Activated T-cell treated with anti-CD3 and anti-CD28 coated beads, Interleukin-2, amount 50 U/mL, for 24 hours (primary cell): Measurements from ENCODE around the gene MEIKIN.
"Not testable (repeated sequence)": the region's sequence is repeated elsewhere in the genome, so short reads cannot be mapped to it uniquely, and the experiment has no call there.

ENCODE experiments used
- DNase-seq: peaks from one replicate; pipeline ENCODE4 v3.0.0-alpha.2; 2020
- H3K27ac Mint-ChIP-seq: 2 replicates; pipeline ENCODE4 v1.8.0; 2020; ENCODE audit warnings: mild to moderate bottlenecking, mixed read lengths
- H3K27me3 Mint-ChIP-seq: 2 replicates; pipeline ENCODE4 v1.8.0; 2020; ENCODE audit warnings: mixed read lengths
- H3K36me3 Mint-ChIP-seq: 2 replicates; pipeline ENCODE4 v1.8.0; 2020; ENCODE audit warnings: low read depth, mixed read lengths
- H3K4me1 Mint-ChIP-seq: 2 replicates; pipeline ENCODE4 v1.8.0; 2020; ENCODE audit warnings: low read depth, mixed read lengths
- H3K4me3 Mint-ChIP-seq: 2 replicates; pipeline ENCODE4 v1.8.0; 2020; ENCODE audit warnings: mild to moderate bottlenecking, moderate library complexity, mixed read lengths
- H3K9me3 Mint-ChIP-seq: 2 replicates; pipeline ENCODE4 v1.8.0; 2020; ENCODE audit warnings: mixed read lengths

Gene MEIKIN

DNA sequence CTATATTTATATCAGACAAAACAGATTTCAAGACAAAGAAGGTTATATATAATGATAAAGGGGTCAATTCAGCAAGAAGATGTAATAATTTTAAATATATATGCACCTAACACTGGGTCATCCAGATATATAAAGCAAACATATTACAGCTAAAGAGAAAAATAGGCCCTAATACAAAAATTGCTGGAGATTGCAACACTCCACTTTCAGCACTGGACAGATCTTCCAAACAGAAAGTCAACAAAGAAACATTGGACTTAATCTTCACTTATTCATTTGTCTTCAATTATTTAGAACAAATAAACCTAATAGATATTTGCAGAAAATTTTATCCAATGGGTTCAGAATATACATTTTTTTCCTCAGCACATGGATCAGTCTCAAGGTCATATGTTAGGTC lies 45.8 kb downstream of the MEIKIN start:
- DNase-seq, result no peak
- peaks cover 54% of the 10 kb centered on the region for H3K9me3 Mint-ChIP-seq
- peaks cover 8% of the 10 kb centered on the region for H3K27me3 Mint-ChIP-seq
- no peak overlapping the region for H3K4me3 Mint-ChIP-seq
- H3K27ac Mint-ChIP-seq, result no peak overlapping the region
- peaks cover 17% of the 10 kb centered on the region for H3K4me1 Mint-ChIP-seq
- H3K36me3 Mint-ChIP-seq, result peaks cover 23% of the 10 kb centered on the region

- H3K9me3 Mint-ChIP-seq, result no peaks in the 10 kb centered on the region
- no peak for DNase-seq
- H3K27ac Mint-ChIP-seq, result no peak overlapping the region
- H3K36me3 Mint-ChIP-seq, result no peaks in the 10 kb centered on the region
- no peak overlapping the region for H3K4me3 Mint-ChIP-seq
- no peaks in the 10 kb centered on the region for H3K4me1 Mint-ChIP-seq
- no peaks in the 10 kb centered on the region for H3K27me3 Mint-ChIP-seq
These were observed 61.5 kb downstream of the MEIKIN start for GRCh38 chr5:131883984-131884383.

GRCh38 chr5:131879705-131880104 lies 65.8 kb downstream of the MEIKIN start:
- H3K4me3 Mint-ChIP-seq, result no peak overlapping the region
- no peaks in the 10 kb centered on the region for H3K36me3 Mint-ChIP-seq
- H3K27me3 Mint-ChIP-seq, result no peaks in the 10 kb centered on the region
- H3K9me3 Mint-ChIP-seq, result peaks cover 3% of the 10 kb centered on the region
- H3K27ac Mint-ChIP-seq, result no peak overlapping the region
- DNase-seq, result no peak
- H3K4me1 Mint-ChIP-seq, result no peaks in the 10 kb centered on the region

DNA sequence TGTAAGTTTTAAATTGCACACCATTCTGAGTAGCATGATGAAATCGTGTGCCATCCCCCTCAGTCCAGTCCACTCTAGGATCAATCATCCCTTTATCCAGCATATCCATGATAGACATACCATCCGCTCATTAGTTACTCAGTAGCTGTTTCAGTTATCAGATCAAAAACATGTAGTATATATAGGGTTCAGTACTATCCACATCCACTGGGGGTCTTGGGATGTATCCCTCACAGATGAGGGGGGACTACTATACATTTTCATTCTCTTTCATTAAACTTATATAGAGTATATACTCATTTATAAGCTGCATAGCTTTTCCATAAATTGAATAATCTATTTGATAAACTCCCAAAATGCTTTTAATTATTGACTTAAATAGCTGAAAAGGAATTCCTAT lies 67.6 kb downstream of the MEIKIN start:
- H3K27ac Mint-ChIP-seq, result no peak overlapping the region
- no peak for DNase-seq
- peaks cover 3% of the 10 kb centered on the region for H3K9me3 Mint-ChIP-seq
- H3K4me3 Mint-ChIP-seq, result no peak overlapping the region
- H3K27me3 Mint-ChIP-seq, result no peaks in the 10 kb centered on the region
- H3K36me3 Mint-ChIP-seq, result no peaks in the 10 kb centered on the region
- H3K4me1 Mint-ChIP-seq, result no peaks in the 10 kb centered on the region

DNA sequence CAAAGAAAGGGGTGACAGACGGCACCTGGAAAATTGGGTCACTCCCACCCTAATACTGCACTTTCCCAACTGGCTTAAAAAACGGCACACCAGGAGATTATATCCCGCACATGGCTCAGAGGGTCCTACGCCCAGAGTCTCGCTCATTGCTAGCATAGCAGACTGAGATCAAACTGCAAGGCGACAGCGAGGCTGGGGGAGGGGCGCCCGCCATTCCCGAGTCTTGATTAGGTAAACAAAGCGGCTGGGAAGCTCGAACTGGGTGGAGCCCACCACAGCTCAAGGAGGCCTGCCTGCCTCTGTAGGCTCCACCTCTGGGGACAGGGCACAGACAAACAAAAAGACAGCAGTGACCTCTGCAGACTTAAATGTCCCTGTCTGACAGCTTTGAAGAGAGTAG lies 74.2 kb downstream of the MEIKIN start:
- not testable (repeated sequence) for DNase-seq, H3K27me3 Mint-ChIP-seq, H3K36me3 Mint-ChIP-seq, H3K4me3 Mint-ChIP-seq, H3K27ac Mint-ChIP-seq, H3K4me1 Mint-ChIP-seq
- peaks cover 20% of the 10 kb centered on the region for H3K9me3 Mint-ChIP-seq

GRCh38 chr5:131867524-131867923 lies 77.9 kb downstream of the MEIKIN start:
- Mint-ChIP-seq H3K27ac (no peak overlapping the region), H3K4me1 (no peaks in the 10 kb centered on the region), H3K9me3 (peaks cover 45% of the 10 kb centered on the region), H3K27me3 (no peaks in the 10 kb centered on the region), H3K36me3 (peaks cover 6% of the 10 kb centered on the region), H3K4me3 (no peak overlapping the region)
- DNase-seq, result no peak

- DNase-seq, result no peak
- Mint-ChIP-seq H3K4me3 (no peak overlapping the region), H3K27me3 (no peaks in the 10 kb centered on the region), H3K4me1 (no peaks in the 10 kb centered on the region), H3K27ac (no peak overlapping the region), H3K36me3 (peaks cover 6% of the 10 kb centered on the region), H3K9me3 (peaks cover 47% of the 10 kb centered on the region)
These were observed 81.8 kb downstream of the MEIKIN start for GRCh38 chr5:131863700-131864099.

DNA sequence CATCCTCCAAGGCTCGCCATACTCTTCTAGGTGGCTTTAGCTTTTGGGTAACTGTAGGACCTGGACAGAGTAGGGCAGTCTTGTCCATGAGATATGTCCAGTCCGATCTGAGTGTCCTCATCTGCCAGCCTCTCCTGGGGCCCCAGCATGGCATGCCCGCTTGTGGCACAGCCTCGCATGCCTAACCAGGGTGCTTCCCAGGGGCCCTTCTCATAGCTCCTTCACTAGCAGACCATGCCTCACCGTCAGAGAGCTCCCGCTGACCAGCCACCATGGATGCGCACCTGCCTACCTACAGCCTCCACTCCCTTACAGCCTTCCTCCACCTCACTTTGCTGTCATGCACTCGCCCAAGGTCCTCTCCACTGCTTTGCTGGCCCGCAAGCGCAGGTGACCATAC lies 88.1 kb downstream of the MEIKIN start:
- H3K9me3 Mint-ChIP-seq, result peaks cover 2% of the 10 kb centered on the region
- H3K36me3 Mint-ChIP-seq, result no peaks in the 10 kb centered on the region
- H3K27ac Mint-ChIP-seq, result no peak overlapping the region
- no peak overlapping the region for H3K4me3 Mint-ChIP-seq
- no peaks in the 10 kb centered on the region for H3K27me3 Mint-ChIP-seq
- H3K4me1 Mint-ChIP-seq, result peaks cover 14% of the 10 kb centered on the region
- no peak for DNase-seq

DNA sequence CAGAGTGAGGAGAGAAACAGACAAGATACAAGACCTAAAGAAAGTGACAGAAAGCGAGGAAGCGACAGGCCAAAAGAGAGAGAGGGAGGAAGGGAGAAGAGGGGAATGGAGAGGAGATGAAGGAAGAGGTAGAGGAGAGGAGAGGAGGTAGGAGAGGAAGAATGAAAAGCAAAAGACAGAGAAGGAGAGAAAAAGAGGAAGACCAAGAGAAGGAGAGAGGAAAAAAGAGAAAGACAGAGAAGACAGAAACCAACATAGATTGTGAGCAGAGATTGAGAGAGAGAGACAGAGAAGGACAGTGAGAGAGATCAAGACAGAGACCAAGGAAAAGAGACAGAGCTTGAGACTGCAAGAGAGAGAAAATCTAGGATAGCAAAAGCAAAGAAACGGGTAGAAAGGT lies 90.0 kb downstream of the MEIKIN start:
- no peaks in the 10 kb centered on the region for H3K27me3 Mint-ChIP-seq
- H3K4me1 Mint-ChIP-seq, result peaks cover 14% of the 10 kb centered on the region
- no peak overlapping the region for H3K27ac Mint-ChIP-seq
- no peaks in the 10 kb centered on the region for H3K36me3 Mint-ChIP-seq
- no peak for DNase-seq
- H3K4me3 Mint-ChIP-seq, result no peak overlapping the region
- H3K9me3 Mint-ChIP-seq, result peaks cover 3% of the 10 kb centered on the region

DNA sequence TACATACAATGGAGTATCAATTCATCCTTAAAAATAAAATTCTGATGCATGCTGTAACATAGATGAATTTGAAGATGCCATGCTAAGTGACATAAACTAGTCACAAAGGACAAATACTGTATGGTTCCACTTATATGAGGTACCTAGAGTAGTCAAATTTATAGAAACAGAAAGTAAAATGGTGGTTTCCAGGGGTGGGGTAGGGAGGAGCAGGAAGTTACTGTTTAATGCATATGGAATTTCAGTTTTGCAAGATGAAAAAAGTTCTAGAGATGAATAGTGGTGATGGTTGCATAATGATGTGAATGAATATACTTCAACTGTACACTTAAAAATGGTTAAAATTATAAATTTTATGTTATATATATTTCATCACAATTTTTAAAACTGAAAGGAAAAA lies 91.3 kb downstream of the MEIKIN start:
- H3K9me3 Mint-ChIP-seq, result peaks cover 10% of the 10 kb centered on the region
- H3K27me3 Mint-ChIP-seq, result no peaks in the 10 kb centered on the region
- H3K36me3 Mint-ChIP-seq, result peaks cover 2% of the 10 kb centered on the region
- H3K4me3 Mint-ChIP-seq, result no peak overlapping the region
- no peak overlapping the region for H3K27ac Mint-ChIP-seq
- peaks cover 14% of the 10 kb centered on the region for H3K4me1 Mint-ChIP-seq
- DNase-seq, result no peak

- H3K9me3 Mint-ChIP-seq, result peaks cover 46% of the 10 kb centered on the region
- peaks cover 14% of the 10 kb centered on the region for H3K36me3 Mint-ChIP-seq
- no peaks in the 10 kb centered on the region for H3K27me3 Mint-ChIP-seq
- H3K4me3 Mint-ChIP-seq, result no peak overlapping the region
- DNase-seq, result no peak
- no peak overlapping the region for H3K27ac Mint-ChIP-seq
- peaks cover 3% of the 10 kb centered on the region for H3K4me1 Mint-ChIP-seq
These were observed 96.8 kb downstream of the MEIKIN start for GRCh38 chr5:131848662-131849061.

- Mint-ChIP-seq H3K27me3 (no peaks in the 10 kb centered on the region), H3K27ac (no peak overlapping the region), H3K4me1 (no peaks in the 10 kb centered on the region), H3K4me3 (no peak overlapping the region), H3K9me3 (peaks cover 52% of the 10 kb centered on the region), H3K36me3 (peaks cover 17% of the 10 kb centered on the region)
- DNase-seq, result no peak
These were observed 98.9 kb downstream of the MEIKIN start for GRCh38 chr5:131846536-131846935.

- Mint-ChIP-seq H3K9me3 (peaks cover 52% of the 10 kb centered on the region), H3K36me3 (peaks cover 17% of the 10 kb centered on the region), H3K4me1 (no peaks in the 10 kb centered on the region), H3K27ac (no peak overlapping the region), H3K4me3 (no peak overlapping the region), H3K27me3 (no peaks in the 10 kb centered on the region)
- DNase-seq, result no peak
These were observed 99.6 kb downstream of the MEIKIN start for GRCh38 chr5:131845828-131846227.

DNA sequence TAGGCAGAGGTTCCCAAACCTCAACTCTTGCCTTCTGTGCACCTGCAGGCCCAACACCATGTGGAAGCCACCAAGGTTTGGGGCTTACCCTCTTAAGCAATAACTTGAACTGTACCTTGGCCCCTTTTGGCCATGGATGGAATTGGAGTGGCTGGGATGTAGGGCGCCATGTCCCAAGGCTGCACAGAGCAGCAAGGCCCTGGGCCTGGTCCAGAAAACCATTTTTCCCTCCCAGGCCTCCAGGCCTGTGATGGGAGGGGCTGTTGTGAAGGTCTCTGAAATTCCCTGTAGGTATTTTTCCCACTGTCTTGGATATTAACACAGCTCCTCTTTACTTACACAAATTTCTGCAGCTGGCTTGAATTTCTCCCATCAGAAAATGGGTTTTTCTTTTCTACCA lies 102.5 kb downstream of the MEIKIN start:
- not testable (repeated sequence) for DNase-seq, H3K27me3 Mint-ChIP-seq, H3K36me3 Mint-ChIP-seq, H3K4me3 Mint-ChIP-seq, H3K4me1 Mint-ChIP-seq, H3K27ac Mint-ChIP-seq
- peaks cover 58% of the 10 kb centered on the region for H3K9me3 Mint-ChIP-seq

DNA sequence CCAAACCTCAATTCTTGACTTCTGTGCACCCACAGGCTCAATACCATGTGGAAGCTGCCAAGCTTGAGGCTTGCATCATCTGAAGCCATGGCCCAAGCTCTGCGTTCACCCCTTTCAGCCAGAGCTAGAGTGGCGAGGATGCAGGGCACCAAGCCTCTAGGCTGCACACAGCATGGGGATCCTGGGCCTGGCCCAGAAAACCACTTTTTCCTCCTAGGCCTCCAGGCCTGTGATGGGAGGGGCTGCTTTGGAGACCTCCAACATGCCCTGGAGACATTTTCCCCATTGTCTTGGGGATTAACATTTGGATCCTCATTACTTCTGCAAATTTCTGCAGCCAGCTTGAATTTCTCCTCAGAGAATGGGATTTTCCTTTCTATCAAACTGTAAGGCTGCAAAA lies 112.8 kb downstream of the MEIKIN start:
- not testable (repeated sequence) for H3K4me3 Mint-ChIP-seq, H3K36me3 Mint-ChIP-seq, DNase-seq, H3K27ac Mint-ChIP-seq, H3K4me1 Mint-ChIP-seq, H3K27me3 Mint-ChIP-seq
- peaks cover 14% of the 10 kb centered on the region for H3K9me3 Mint-ChIP-seq

- no peak for DNase-seq
- peaks cover 2% of the 10 kb centered on the region for H3K9me3 Mint-ChIP-seq
- peaks cover 4% of the 10 kb centered on the region for H3K4me1 Mint-ChIP-seq
- H3K27ac Mint-ChIP-seq, result no peak overlapping the region
- H3K36me3 Mint-ChIP-seq, result no peaks in the 10 kb centered on the region
- no peaks in the 10 kb centered on the region for H3K27me3 Mint-ChIP-seq
- H3K4me3 Mint-ChIP-seq, result no peak overlapping the region
These were observed 120.0 kb downstream of the MEIKIN start for GRCh38 chr5:131825404-131826013.
